HCT116 (cell line): ENCODE results near the gene PHF14. TPM values are rescaled to one million over a fixed set of nuclear protein-coding genes. Genes with fewer than 3 reads are reported as not detected.

Experiments used
- ATAC-seq: fragments of 200-7000 bp; cut with Tn5 transposase; 2 replicates; pipeline ENCODE4 v1.9.1; 2020; ENCODE audit warnings: mild to moderate bottlenecking, moderate library complexity
- BruUV-seq: library from RNA; stranded (reverse); fragments of 400-500 nt; replicated peaks from 2 replicates; lab custom pipeline; 2021; lab: Mats Ljungman, UMichigan
- CTCF ChIA-PET: fragments of 300-600 bp; sonication (Branson Sonifier 250); formaldehyde crosslinking; loops from one replicate; lab custom pipeline; 2021; ENCODE audit warnings: antibody characterized with exemption; lab: Charles Lee
- POLR2A ChIA-PET: fragments of 300-600, 350-600 bp; sonication (Branson Sonifier 250); formaldehyde crosslinking; loops from one replicate; lab custom pipeline; 2021; ENCODE audit warnings: antibody characterized with exemption; lab: Charles Lee
- RAD21 ChIA-PET, 2 experiments: fragments of 300-600 bp; sonication (Branson Sonifier 250); formaldehyde crosslinking; loops; one replicate each; lab custom pipeline; 2023; ENCODE audit warnings: low total read pairs in 2 of 2; ENCODE audit not compliant: uncharacterized antibody in 2 of 2, unreplicated experiment in 2 of 2, low non-redundant PET in 1 of 2; lab: Charles Lee
- DNase-seq: peaks from one replicate; pipeline ENCODE4 v3.0.0-alpha.2; 2010; ENCODE audit warnings: low read depth, low spot score
- H2AFZ ChIP-seq: fragments of 200-600 bp; shearing (Covaris generic), sonication (generic); 2 replicates; pipeline ENCODE4 v1.6.1; 2017; ENCODE audit warnings: low read depth, mixed run types, mixed read lengths, antibody characterized with exemption, low read length; ENCODE audit not compliant: poor library complexity, severe bottlenecking
- H3K27ac ChIP-seq: 2 replicates; pipeline ENCODE4 v1.5.1; 2012; ENCODE audit warnings: low read depth, low read length
- H3K27me3 ChIP-seq: fragments of 200-600 bp; sonication (generic); 2 replicates; pipeline ENCODE4 v1.6.1; 2016; ENCODE audit warnings: mixed run types, low read length, mixed read lengths; ENCODE audit not compliant: insufficient read depth
- H3K36me3 ChIP-seq, 2 experiments: fragments of 200-500 bp in 1 of 2; fragments of 200-600 bp in 1 of 2; sonication (Bioruptor generic) in 1 of 2; sonication (generic) in 1 of 2; 2 replicates each; pipeline versions ENCODE4 v1.5.1 to v1.6.1; 2014 to 2016; ENCODE audit warnings: low read length in 2 of 2, inconsistent platforms in 1 of 2, mixed read lengths in 1 of 2, mixed run types in 1 of 2; ENCODE audit not compliant: insufficient read depth in 2 of 2, control insufficient read depth in 1 of 2
- H3K4me1 ChIP-seq, 2 experiments: fragments of 200-600 bp in 1 of 2; sonication (generic) in 1 of 2; 2 replicates each; pipeline versions ENCODE4 v1.5.1 to v1.6.1; 2012 to 2017; ENCODE audit warnings: low read length in 2 of 2, inconsistent platforms in 1 of 2, mild to moderate bottlenecking in 1 of 2, mixed read lengths in 1 of 2, mixed run types in 1 of 2, moderate library complexity in 1 of 2; ENCODE audit not compliant: insufficient read depth in 2 of 2, control insufficient read depth in 1 of 2
- H3K4me2 ChIP-seq: fragments of 200-600 bp; sonication (generic); 2 replicates; pipeline ENCODE4 v1.6.1; 2017; ENCODE audit warnings: mixed run types, low read length, mixed read lengths
- H3K4me3 ChIP-seq, 2 experiments: fragments of 200-600 bp in 1 of 2; sonication (generic) in 1 of 2; replicated peaks in 1 of 2; 2 replicates each; pipeline ENCODE4 v1.5.1; 2011 to 2016; ENCODE audit warnings: low read length in 2 of 2, control low read depth in 1 of 2, low read depth in 1 of 2, mild to moderate bottlenecking in 1 of 2, mixed read lengths in 1 of 2, mixed run types in 1 of 2
- H3K79me2 ChIP-seq: fragments of 200-600 bp; sonication (generic); 2 replicates; pipeline ENCODE4 v1.6.1; 2017; ENCODE audit warnings: mild to moderate bottlenecking, mixed run types, low read length, moderate library complexity, mixed read lengths; ENCODE audit not compliant: insufficient read depth
- H3K9ac ChIP-seq: fragments of 200-600 bp; sonication (generic); 2 replicates; pipeline ENCODE4 v1.6.1; 2016; ENCODE audit warnings: low read length, mixed read lengths
- H3K9me2 ChIP-seq: fragments of 200-600 bp; sonication (generic), shearing (Covaris generic); 2 replicates; pipeline ENCODE4 v1.6.1; 2017; ENCODE audit warnings: mixed run types, mild to moderate bottlenecking, moderate library complexity; ENCODE audit not compliant: insufficient read depth
- H3K9me3 ChIP-seq, 2 experiments: fragments of 200-500 bp in 1 of 2; fragments of 200-600 bp in 1 of 2; sonication (Bioruptor generic) in 1 of 2; sonication (generic) in 1 of 2; 2 replicates each; pipeline ENCODE4 v1.6.1; 2014 to 2017; ENCODE audit warnings: low read length in 2 of 2, mixed read lengths in 2 of 2, inconsistent platforms in 1 of 2, low read depth in 1 of 2, mild to moderate bottlenecking in 1 of 2, mixed run types in 1 of 2, moderate library complexity in 1 of 2; ENCODE audit not compliant: control insufficient read depth in 1 of 2, insufficient read depth in 1 of 2
- H4K20me1 ChIP-seq: fragments of 200-600 bp; sonication (generic), shearing (Covaris generic); 2 replicates; pipeline ENCODE4 v1.6.1; 2017; ENCODE audit warnings: mixed run types, mild to moderate bottlenecking, moderate library complexity; ENCODE audit not compliant: insufficient read depth
- ATF3 ChIP-seq: IDR thresholded peaks from 2 replicates; pipeline ENCODE4 v1.6.1; 2012
- CBX3 ChIP-seq: IDR thresholded peaks from 2 replicates; pipeline ENCODE4 v1.6.1; 2012; ENCODE audit warnings: low read depth
- CEBPB ChIP-seq: IDR thresholded peaks from 2 replicates; pipeline ENCODE4 v1.6.1; 2012; ENCODE audit warnings: low read depth
- CTCF ChIP-seq, 3 experiments: fragments of 200-600 bp in 1 of 3; sonication (generic) in 1 of 3; IDR thresholded peaks in 2 of 3; conservative IDR thresholded peaks in 1 of 3; 2 replicates each; pipeline ENCODE4 v1.5.1; 2012 to 2017; ENCODE audit warnings: low read depth in 2 of 3, low read length in 2 of 3, antibody characterized with exemption in 1 of 3, borderline replicate concordance in 1 of 3, control low read depth in 1 of 3, mild to moderate bottlenecking in 1 of 3, mixed read lengths in 1 of 3, mixed run types in 1 of 3, moderate library complexity in 1 of 3; ENCODE audit not compliant: insufficient read depth in 1 of 3
- EGR1 ChIP-seq: IDR thresholded peaks from 2 replicates; pipeline ENCODE4 v1.6.1; 2012; ENCODE audit warnings: low read depth
- EZH2 ChIP-seq: fragments of 200-600 bp; sonication (generic); IDR thresholded peaks from 2 replicates; pipeline ENCODE4 v1.6.1; 2017; ENCODE audit warnings: antibody characterized with exemption, mixed run types
- FOSL1 ChIP-seq: IDR thresholded peaks from 2 replicates; pipeline ENCODE4 v1.6.1; 2012; ENCODE audit warnings: low read depth
- MAX ChIP-seq: IDR thresholded peaks from 2 replicates; pipeline ENCODE4 v1.6.1; 2012
- POLR2AphosphoS5 ChIP-seq: IDR thresholded peaks from 2 replicates; pipeline ENCODE4 v1.6.1; 2011; ENCODE audit warnings: mild to moderate bottlenecking, low read depth, low read length, moderate library complexity
- RAD21 ChIP-seq: IDR thresholded peaks from 2 replicates; pipeline ENCODE4 v1.6.1; 2012; ENCODE audit warnings: low read depth, mild to moderate bottlenecking
- SIN3A ChIP-seq: IDR thresholded peaks from 2 replicates; pipeline ENCODE4 v1.6.1; 2012; ENCODE audit warnings: low read depth
- SP1 ChIP-seq: IDR thresholded peaks from 2 replicates; pipeline ENCODE4 v1.6.1; 2012; ENCODE audit warnings: low read depth
- SRF ChIP-seq: IDR thresholded peaks from 2 replicates; pipeline ENCODE4 v1.6.1; 2012; ENCODE audit warnings: low read depth
- TCF7L2 ChIP-seq: IDR thresholded peaks from 2 replicates; pipeline ENCODE4 v1.7.0; 2011; ENCODE audit warnings: borderline replicate concordance, inconsistent platforms; ENCODE audit not compliant: insufficient read depth, insufficient read length; ENCODE audit errors: extremely low read depth
- ZBTB33 ChIP-seq: IDR thresholded peaks from 2 replicates; pipeline ENCODE4 v1.6.1; 2011; ENCODE audit warnings: mild to moderate bottlenecking, low read length, moderate library complexity; ENCODE audit not compliant: insufficient replicate concordance; ENCODE audit errors: extremely low read depth
- ZNF274 ChIP-seq: fragments of 200-500 bp; sonication (Bioruptor generic); IDR thresholded peaks from 2 replicates; pipeline ENCODE4 v1.6.1; 2014; ENCODE audit warnings: mild to moderate bottlenecking, low read depth, low read length, inconsistent platforms
- intact Hi-C: fragments of 100-400 bp; cut with micrococcal nuclease; formaldehyde crosslinking; loops from 2 replicates; pipeline ENCODE4 v1.10.0; 2022
- total RNA-seq: library from RNA; stranded (reverse); gene quantifications from one replicate; pipeline ENCODE4 v1.2.1, GENCODE V29; 2021; ENCODE audit not compliant: unreplicated experiment

Gene PHF14
- total RNA-seq, 1 experiment from 2014 or later, result 13.8 TPM

GRCh38 chr7:11082552-11083213 lies 109.0 kb downstream of the PHF14 start:
- TF ChIP-seq SRF (peak; percentile 63; the same call in 1 of the 2 replicates), SIN3A (no peak)
- Histone ChIP-seq H3K79me2 (no peaks in the 10 kb centered on the region), H3K4me2 (peak overlapping the region; percentile 10; the same call in 1 of the 2 replicates), H3K27ac (peak overlapping the region; percentile 27; the same call in 1 of the 2 replicates), H3K9me3 (no peaks in the 10 kb centered on the region), H3K4me3 (no peak overlapping the region), H3K27me3 (no peaks in the 10 kb centered on the region), H3K36me3 (no peaks in the 10 kb centered on the region), H2AFZ (no peak overlapping the region), H3K4me1 (peaks cover 0 to 14% of the 10 kb centered on the region in 2 experiments; a peak in 1 of 4 replicates), H3K9me2 (no peaks in the 10 kb centered on the region), H4K20me1 (no peaks in the 10 kb centered on the region), H3K9ac (no peak overlapping the region)
- POLR2A ChIA-PET, result no interaction called here
- peak; percentile 49; the same call in 1 of the 2 replicates for ATAC-seq
- no peak for DNase-seq
- BruUV-seq, result no TSS peak
- intact Hi-C loops, result no loop called here
- CTCF ChIA-PET, result no interaction called here
- RAD21 ChIA-PET, result no interaction called here

DNA sequence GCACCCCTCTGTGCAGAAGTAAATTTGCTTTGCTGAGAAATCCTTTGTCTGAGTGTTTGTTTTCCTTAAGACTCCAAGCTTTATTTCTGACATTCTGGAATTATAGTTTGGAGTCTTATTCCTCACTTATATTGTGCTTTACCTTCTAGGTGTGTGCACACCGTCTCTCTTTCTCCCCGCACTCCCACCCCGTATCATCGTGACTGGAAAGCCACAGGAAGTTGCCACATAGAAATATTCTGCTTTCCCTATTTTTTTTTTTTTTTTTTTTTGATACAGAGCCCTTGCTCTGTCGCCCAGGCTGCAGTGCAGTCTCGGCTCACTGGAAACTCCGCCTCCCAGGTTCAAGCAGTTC lies 109.5 kb downstream of the PHF14 start:
- H3K4me1 ChIP-seq, result peaks cover 0 to 14% of the 10 kb centered on the region in 2 experiments; a peak in 1 of 4 replicates
- ATAC-seq, result no peak
- H3K4me3 ChIP-seq, result no peak overlapping the region
- no peak overlapping the region for H3K9ac ChIP-seq
- no peaks in the 10 kb centered on the region for H3K36me3 ChIP-seq
- ChIA-PET POLR2A (no interaction called here), CTCF (no interaction called here), RAD21 (no interaction called here)
- intact Hi-C loops, result no loop called here
- H3K4me2 ChIP-seq, result no peak overlapping the region
- H3K9me3 ChIP-seq, result no peaks in the 10 kb centered on the region
- no peaks in the 10 kb centered on the region for H3K9me2 ChIP-seq
- no peak overlapping the region for H2AFZ ChIP-seq
- H3K79me2 ChIP-seq, result no peaks in the 10 kb centered on the region
- DNase-seq, result no peak
- H4K20me1 ChIP-seq, result no peaks in the 10 kb centered on the region
- peak overlapping the region; percentile 27 for H3K27ac ChIP-seq
- TF ChIP-seq SP1 (no peak), ZNF274 (no peak), SRF (no peak), EZH2 (no peak), TCF7L2 (no peak), CTCF (IDR thresholded peaks at IDR 0.05 in 2 of 3, conservative IDR thresholded peaks at IDR 0.05 in 1 of 3; ENCODE audit: borderline replicate concordance in 1 of 3, insufficient read depth in 1 of 3, low read depth in 2 of 3, low read length in 2 of 3) (no peak), CBX3 (no peak), MAX (no peak), CEBPB (no peak), ZBTB33 (no peak), ATF3 (no peak), EGR1 (no peak), RAD21 (no peak), POLR2AphosphoS5 (no peak), SIN3A (no peak), FOSL1 (no peak)
- no peaks in the 10 kb centered on the region for H3K27me3 ChIP-seq
- BruUV-seq, result no TSS peak
